Activated CD4-positive, alpha-beta T cell treated with anti-CD3 and anti-CD28 coated beads, Interleukin-2, amount 10 ng/mL, durations not matched to agents 7 days and 5 days (primary cell): ENCODE measurements around the gene CDKN3. TPM values are rescaled to one million over a fixed set of nuclear protein-coding genes. Genes with fewer than 3 reads are reported as not detected.
A peak's percentile ranks its signal among the peaks of the same experiment; 100 is the strongest.
"Not testable (repeated sequence)": the region's sequence is repeated elsewhere in the genome, so short reads cannot be mapped to it uniquely, and the experiment has no call there.

ENCODE experiments used
- CTCF ChIA-PET: fragments of 350-600 bp; sonication (Branson Sonifier 250); formaldehyde crosslinking; loops from one replicate; lab custom pipeline; 2021; ENCODE audit warnings: antibody characterized with exemption; lab: Charles Lee
- POLR2A ChIA-PET: fragments of 350-600 bp; sonication (Branson Sonifier 250); formaldehyde crosslinking; loops from one replicate; lab custom pipeline; 2021; ENCODE audit warnings: antibody characterized with exemption; lab: Charles Lee
- DNase-seq: peaks from one replicate; pipeline ENCODE4 v3.0.0-alpha.2; 2020
- H3K27ac Mint-ChIP-seq: one replicate; pipeline ENCODE4 v1.8.0; 2021; ENCODE audit warnings: mild to moderate bottlenecking, moderate library complexity, mixed read lengths
- H3K27me3 Mint-ChIP-seq: one replicate; pipeline ENCODE4 v1.8.0; 2021; ENCODE audit warnings: mixed read lengths
- H3K36me3 Mint-ChIP-seq: one replicate; pipeline ENCODE4 v1.8.0; 2021; ENCODE audit warnings: low read depth, mixed read lengths
- H3K4me1 Mint-ChIP-seq: one replicate; pipeline ENCODE4 v1.8.0; 2021; ENCODE audit warnings: mixed read lengths
- H3K4me3 Mint-ChIP-seq: one replicate; pipeline ENCODE4 v1.8.0; 2021; ENCODE audit warnings: mild to moderate bottlenecking, moderate library complexity, mixed read lengths
- H3K9me3 Mint-ChIP-seq: one replicate; pipeline ENCODE4 v1.8.0; 2021; ENCODE audit warnings: mixed read lengths
- total RNA-seq, 2 experiments: library from RNA; stranded (reverse); gene quantifications; one replicate each; pipeline ENCODE4 v1.2.3, GENCODE V29; 2021

The CDKN3 gene
- total RNA-seq, 2 experiments from 2014 or later: 87.8 to 116 TPM

GRCh38 chr14:54360667-54361066 is 36.1 kb upstream of the CDKN3 start:
- no peak for DNase-seq
- CTCF ChIA-PET: no interaction called here
- Mint-ChIP-seq H3K27ac (no peak overlapping the region), H3K4me1 (peaks cover 3% of the 10 kb centered on the region), H3K4me3 (no peak overlapping the region), H3K27me3 (peaks cover 40% of the 10 kb centered on the region), H3K36me3 (no peaks in the 10 kb centered on the region), H3K9me3 (no peaks in the 10 kb centered on the region)
- POLR2A ChIA-PET: no interaction called here

GRCh38 chr14:54362089-54362504 is 34.7 kb upstream of the CDKN3 start:
- peaks cover 3% of the 10 kb centered on the region for H3K4me1 Mint-ChIP-seq
- CTCF ChIA-PET: interaction anchor here (0.9 kb wide), 1 partner anchor 14 kb away, joined by 3 read pairs; no protein-coding TSS in a partner anchor

DNA sequence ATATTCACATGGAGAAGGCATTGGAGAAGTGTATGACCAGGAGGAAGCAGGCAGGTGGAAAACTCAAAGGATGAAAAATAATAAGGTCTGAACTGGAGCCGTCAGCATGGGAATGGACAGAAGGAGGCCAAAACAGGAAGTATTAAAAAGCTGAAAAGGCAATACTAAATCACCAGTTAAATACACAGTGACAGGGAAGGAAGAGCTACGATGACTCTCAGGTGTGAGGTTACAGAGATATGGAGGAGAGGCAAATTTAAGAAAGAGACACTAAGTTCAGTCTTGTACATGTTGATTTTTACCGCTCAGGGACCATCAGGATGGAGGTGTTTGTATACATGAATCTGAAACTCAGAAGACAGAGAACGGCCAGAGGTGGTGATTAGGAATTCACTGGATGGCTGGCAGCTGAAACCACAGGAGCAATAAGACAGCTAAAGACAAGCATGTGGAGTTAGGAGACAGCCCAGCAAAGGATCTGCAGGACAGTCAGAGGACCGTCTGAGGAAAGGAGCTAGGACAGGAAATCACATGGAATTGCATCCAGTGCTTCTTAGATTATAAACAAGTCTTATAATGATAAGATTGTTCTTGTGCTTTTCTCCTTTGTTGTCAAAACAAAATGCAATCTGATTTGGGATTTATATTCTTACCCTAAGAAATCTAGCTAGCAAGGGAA is 33.9 kb upstream of the CDKN3 start:
- H3K27me3 Mint-ChIP-seq: peaks cover 36% of the 10 kb centered on the region
- DNase-seq: no peak
- POLR2A ChIA-PET: no interaction called here
- H3K27ac Mint-ChIP-seq: no peak overlapping the region
- CTCF ChIA-PET: interaction anchor here (0.9 to 1.1 kb wide), 2 partner anchors 15 to 25 kb away, joined by 3 to 4 read pairs; no protein-coding TSS in a partner anchor
- H3K36me3 Mint-ChIP-seq: no peaks in the 10 kb centered on the region
- no peaks in the 10 kb centered on the region for H3K9me3 Mint-ChIP-seq
- no peak overlapping the region for H3K4me3 Mint-ChIP-seq
- H3K4me1 Mint-ChIP-seq: peaks cover 3% of the 10 kb centered on the region

More at GRCh38 chr14:54362089-54362504, 34.7 kb upstream of the CDKN3 start:
- Mint-ChIP-seq H3K27me3 (peaks cover 41% of the 10 kb centered on the region), H3K4me3 (no peak overlapping the region), H3K36me3 (no peaks in the 10 kb centered on the region), H3K27ac (no peak overlapping the region), H3K9me3 (no peaks in the 10 kb centered on the region)
- no peak for DNase-seq
- POLR2A ChIA-PET: no interaction called here

GRCh38 chr14:54364555-54365415 is 32.0 kb upstream of the CDKN3 start:
- H3K9me3 Mint-ChIP-seq: no peaks in the 10 kb centered on the region
- H3K4me3 Mint-ChIP-seq: no peak overlapping the region
- no peak for DNase-seq
- CTCF ChIA-PET: no interaction called here
- POLR2A ChIA-PET: no interaction called here
- H3K36me3 Mint-ChIP-seq: no peaks in the 10 kb centered on the region
- no peak overlapping the region for H3K27ac Mint-ChIP-seq
- H3K27me3 Mint-ChIP-seq: peaks cover 20% of the 10 kb centered on the region
- peaks cover 3% of the 10 kb centered on the region for H3K4me1 Mint-ChIP-seq

DNA sequence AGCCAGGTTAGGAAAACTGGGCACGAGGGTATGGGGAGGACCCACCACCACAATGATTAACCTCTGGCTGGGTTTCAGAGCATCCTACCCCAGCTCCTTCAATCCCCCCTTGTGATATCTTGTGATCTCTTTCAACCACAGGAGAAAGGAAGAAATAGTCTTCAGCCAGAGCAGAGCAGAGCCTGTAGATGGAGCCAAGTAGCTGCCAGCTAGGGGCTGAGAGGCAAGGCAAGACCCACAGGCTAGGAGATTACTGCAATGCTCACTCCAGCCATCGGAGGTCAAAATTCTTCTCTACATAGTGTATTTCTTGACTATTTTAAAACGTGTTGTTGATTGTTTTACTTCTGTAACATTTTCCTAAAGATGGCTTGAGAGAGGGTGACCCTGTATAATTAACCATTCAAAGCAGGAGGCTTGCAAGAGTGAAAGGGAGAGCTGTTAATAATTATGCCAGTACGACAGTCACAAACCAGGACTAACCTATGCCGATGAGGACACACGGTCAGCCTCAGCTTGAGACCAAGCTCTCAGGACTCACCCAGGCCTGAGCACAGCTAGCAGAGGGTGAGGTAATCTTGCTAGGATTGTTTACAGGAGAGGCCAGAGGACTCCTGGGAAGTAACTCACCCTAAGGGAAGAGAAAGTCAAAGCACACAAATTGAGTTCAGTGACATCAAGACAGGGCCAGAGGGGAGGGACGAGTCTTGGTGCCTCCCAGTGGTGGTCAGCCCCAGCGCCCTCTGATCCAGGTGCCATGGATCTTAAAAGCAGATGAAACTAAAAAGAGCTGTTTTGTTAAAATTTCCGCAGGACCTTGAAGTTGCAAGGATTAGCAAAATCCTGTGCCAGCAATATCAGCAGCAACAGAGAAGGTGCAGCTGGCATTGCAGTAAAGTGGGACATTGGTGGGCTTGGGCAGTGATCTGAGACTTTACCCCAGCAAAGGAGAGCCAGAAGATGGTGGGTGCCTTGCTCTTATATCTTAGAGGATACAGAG is 29.8 kb upstream of the CDKN3 start:
- CTCF ChIA-PET: interaction anchor here (0.5 to 1.0 kb wide), 3 partner anchors 11 to 430 kb away, joined by 3 read pairs; no protein-coding TSS in a partner anchor
- no peak overlapping the region for H3K4me3 Mint-ChIP-seq

DNA sequence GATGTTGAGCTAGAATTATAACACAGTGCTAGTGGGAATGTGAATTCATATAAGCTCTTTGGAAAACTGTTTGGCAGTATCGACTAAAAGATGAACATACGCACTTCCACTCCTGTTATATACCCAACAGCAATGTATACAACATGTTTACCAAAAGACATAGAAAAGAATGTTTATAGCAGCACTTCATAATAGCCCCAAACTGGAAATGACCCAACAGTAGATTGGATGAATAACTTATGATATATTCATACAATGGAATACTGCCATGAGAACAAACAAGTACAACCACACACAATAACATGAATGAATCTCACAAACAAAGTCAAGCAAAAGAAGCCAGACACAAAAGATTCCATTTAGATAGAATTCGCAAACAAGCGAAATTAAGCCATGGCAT is 28.5 kb upstream of the CDKN3 start:
- no peak for DNase-seq
- Mint-ChIP-seq H3K27ac (no peak overlapping the region), H3K9me3 (no peaks in the 10 kb centered on the region), H3K4me1 (peaks cover 3% of the 10 kb centered on the region), H3K27me3 (peaks cover 9% of the 10 kb centered on the region), H3K4me3 (no peak overlapping the region), H3K36me3 (no peaks in the 10 kb centered on the region)
- ChIA-PET POLR2A (no interaction called here), CTCF (interaction anchor here (1.0 kb wide), 1 partner anchor 12 kb away, joined by 3 read pairs; no protein-coding TSS in a partner anchor)

More for the DNA sequence above, 29.8 kb upstream of the CDKN3 start:
- DNase-seq: peak; percentile 35
- Mint-ChIP-seq H3K27ac (no peak overlapping the region), H3K4me1 (peaks cover 3% of the 10 kb centered on the region), H3K9me3 (no peaks in the 10 kb centered on the region), H3K27me3 (peaks cover 12% of the 10 kb centered on the region), H3K36me3 (no peaks in the 10 kb centered on the region)
- POLR2A ChIA-PET: no interaction called here

GRCh38 chr14:54369343-54369742 is 27.5 kb upstream of the CDKN3 start:
- POLR2A ChIA-PET: no interaction called here
- no peaks in the 10 kb centered on the region for H3K4me1 Mint-ChIP-seq
- H3K27me3 Mint-ChIP-seq: peaks cover 5% of the 10 kb centered on the region
- H3K4me3 Mint-ChIP-seq: no peak overlapping the region
- H3K27ac Mint-ChIP-seq: no peak overlapping the region
- no peaks in the 10 kb centered on the region for H3K36me3 Mint-ChIP-seq
- no peaks in the 10 kb centered on the region for H3K9me3 Mint-ChIP-seq
- CTCF ChIA-PET: no interaction called here
- no peak for DNase-seq

- no peak overlapping the region for H3K27ac Mint-ChIP-seq
- H3K4me3 Mint-ChIP-seq: no peak overlapping the region
- ChIA-PET CTCF (interaction anchor here (0.6 to 0.7 kb wide), 2 partner anchors 11 to 33 kb away, joined by 3 read pairs; no protein-coding TSS in a partner anchor), POLR2A (no interaction called here)
- no peaks in the 10 kb centered on the region for H3K4me1 Mint-ChIP-seq
- no peaks in the 10 kb centered on the region for H3K9me3 Mint-ChIP-seq
- peaks cover 5% of the 10 kb centered on the region for H3K27me3 Mint-ChIP-seq
- no peak for DNase-seq
- H3K36me3 Mint-ChIP-seq: no peaks in the 10 kb centered on the region
Measured at GRCh38 chr14:54370323-54371198, 26.2 kb upstream of the CDKN3 start.

DNA sequence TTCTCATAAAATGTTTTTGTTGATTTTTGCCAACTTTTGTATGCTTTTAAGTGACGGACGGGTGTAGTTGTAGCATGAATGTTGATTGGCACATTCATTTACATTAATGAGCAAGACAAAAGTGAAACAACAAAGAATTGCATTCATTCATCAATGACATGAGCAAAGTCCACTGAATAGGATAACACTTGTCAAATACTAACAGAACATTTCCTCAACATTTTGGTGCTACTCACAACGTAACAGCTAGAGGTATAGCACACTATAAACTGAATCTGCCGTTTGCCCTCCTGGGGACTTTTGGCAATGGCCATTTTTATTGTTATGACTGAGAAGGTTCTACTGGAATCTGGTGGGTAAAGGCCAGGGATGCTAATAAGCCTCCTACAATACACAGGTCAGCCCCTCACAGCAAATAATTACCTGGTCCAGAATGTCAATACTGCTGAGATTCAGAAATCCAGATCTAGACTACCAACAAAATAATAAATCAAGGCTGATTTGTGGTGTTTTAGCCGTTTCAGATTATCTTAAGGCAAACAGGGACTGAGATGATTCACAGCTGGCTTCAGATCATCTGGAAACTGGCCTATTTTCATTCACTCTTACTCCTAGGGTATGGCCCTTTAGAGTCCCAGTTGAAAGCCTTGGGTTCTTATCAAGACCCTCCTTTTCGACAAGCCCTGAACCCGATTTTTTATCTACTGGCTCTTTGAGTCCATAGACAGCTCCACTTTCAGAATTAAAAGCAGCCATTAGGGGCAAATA is 22.5 kb upstream of the CDKN3 start:
- H3K27ac Mint-ChIP-seq: no peak overlapping the region
- H3K27me3 Mint-ChIP-seq: peaks cover 13% of the 10 kb centered on the region
- POLR2A ChIA-PET: no interaction called here
- no peaks in the 10 kb centered on the region for H3K4me1 Mint-ChIP-seq
- no peak overlapping the region for H3K4me3 Mint-ChIP-seq
- no peaks in the 10 kb centered on the region for H3K9me3 Mint-ChIP-seq
- no peak for DNase-seq
- CTCF ChIA-PET: interaction anchor here (1.2 kb wide), 1 partner anchor 39 kb away, joined by 3 read pairs; no protein-coding TSS in a partner anchor
- H3K36me3 Mint-ChIP-seq: no peaks in the 10 kb centered on the region

GRCh38 chr14:54377501-54377900 is 19.3 kb upstream of the CDKN3 start:
- DNase-seq: no peak
- Mint-ChIP-seq H3K4me1 (no peaks in the 10 kb centered on the region), H3K36me3 (no peaks in the 10 kb centered on the region), H3K9me3 (no peaks in the 10 kb centered on the region), H3K27ac (no peak overlapping the region), H3K4me3 (no peak overlapping the region), H3K27me3 (peaks cover 25% of the 10 kb centered on the region)
- POLR2A ChIA-PET: no interaction called here
- CTCF ChIA-PET: no interaction called here

DNA sequence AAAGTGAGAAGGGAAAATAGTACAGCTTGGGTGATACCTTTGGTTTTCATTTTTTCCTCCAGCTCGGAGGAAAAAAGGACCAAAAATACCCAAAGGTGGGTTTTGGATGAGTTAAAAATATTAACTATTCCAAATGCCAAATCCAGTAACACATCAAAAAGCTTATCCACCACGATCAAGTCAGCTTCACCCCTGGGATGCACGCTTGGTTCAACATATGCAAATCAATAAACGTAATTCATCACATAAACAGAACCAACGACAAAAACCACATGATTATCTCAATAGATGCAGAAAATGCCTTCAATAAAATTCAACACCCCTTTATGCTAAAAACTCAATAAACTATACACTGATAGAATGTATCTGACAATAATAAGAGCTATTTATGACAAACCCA is 17.9 kb upstream of the CDKN3 start:
- H3K4me3 Mint-ChIP-seq, POLR2A ChIA-PET, H3K4me1 Mint-ChIP-seq, H3K36me3 Mint-ChIP-seq, H3K9me3 Mint-ChIP-seq, DNase-seq, H3K27ac Mint-ChIP-seq: not testable (repeated sequence)
- CTCF ChIA-PET: interaction anchor here (1.0 kb wide), 1 partner anchor 16 kb away, joined by 3 read pairs; no protein-coding TSS in a partner anchor
- H3K27me3 Mint-ChIP-seq: peaks cover 25% of the 10 kb centered on the region
